Measurements from ENCODE around the gene CCDC74B.
"Not testable (repeated sequence)": the region's sequence is repeated elsewhere in the genome, so short reads cannot be mapped to it uniquely, and the experiment has no call there.

The CCDC74B gene

GRCh38 chr2:130145006-130145414 is at the start of gene CCDC74B:
Gene CCDC74B (minus strand): TSS chr2:130145112. CDS start chr2:130144996, 116 bp downstream.
- DNase-seq, result peak; percentile 59

- not testable (repeated sequence) for DNase-seq
Observed at GRCh38 chr2:130193824-130194223, 48.9 kb upstream of the CCDC74B start.

DNA sequence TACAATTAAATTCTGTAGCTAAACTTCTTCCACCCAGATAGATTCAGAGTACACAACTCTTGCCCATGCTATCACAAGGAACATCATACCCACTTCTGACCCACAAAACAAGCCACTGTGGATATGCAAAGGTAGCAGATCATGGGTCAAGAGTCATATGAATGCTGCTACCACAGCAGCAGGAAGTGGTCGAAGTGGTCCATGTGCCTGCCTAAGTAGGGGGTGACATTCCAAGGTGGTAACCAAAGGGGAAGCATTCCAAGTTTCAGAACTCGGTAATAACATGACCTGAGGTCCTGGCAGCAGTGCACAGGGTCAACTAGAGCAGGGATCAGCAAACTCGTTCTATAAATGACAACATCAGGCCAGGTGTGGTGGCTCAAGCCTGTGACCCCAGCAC is 47.5 kb upstream of the CCDC74B start:
- not testable (repeated sequence) for DNase-seq

DNA sequence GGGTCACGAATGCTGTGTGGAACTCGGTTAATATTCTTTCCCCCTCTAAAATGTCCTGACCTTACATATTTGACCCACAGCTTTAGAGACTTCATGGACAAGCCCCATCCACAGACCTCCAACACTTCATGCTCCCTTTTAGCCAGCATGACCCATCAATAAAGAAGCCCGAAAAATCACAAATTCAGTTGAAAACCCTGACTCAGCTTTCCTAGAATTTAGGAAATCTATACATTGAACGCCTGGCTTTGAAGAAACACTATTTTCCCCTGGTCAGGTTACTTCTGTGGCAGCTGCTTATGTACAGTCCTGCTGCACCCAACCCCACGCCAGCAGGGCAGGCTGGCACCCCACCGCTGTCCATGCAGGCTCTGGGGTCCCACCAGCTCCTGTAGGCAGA is 46.4 kb upstream of the CCDC74B start:
- DNase-seq, result not testable (repeated sequence)

DNA sequence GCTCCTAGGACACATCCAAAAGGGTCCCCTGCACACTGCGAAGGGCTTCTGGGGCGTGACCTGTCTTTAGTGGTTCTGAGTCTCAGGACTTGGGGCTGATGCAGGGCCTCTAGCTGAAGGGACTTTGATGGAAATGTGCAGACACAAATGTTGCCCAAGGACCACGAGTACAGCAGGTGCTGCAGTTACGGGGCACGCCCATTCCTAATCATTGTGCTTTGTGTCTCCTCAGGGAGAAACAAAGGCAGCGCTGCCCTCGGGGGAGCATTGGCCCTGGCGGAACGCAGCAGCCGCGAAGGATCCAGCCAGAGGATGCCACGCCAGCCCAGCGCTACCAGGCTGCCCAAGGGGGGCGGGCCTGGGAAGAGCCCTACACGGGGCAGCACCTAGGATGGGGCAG is 45.3 kb upstream of the CCDC74B start:
- no peak for DNase-seq

GRCh38 chr2:130188958-130189357 is 44.0 kb upstream of the CCDC74B start:
- DNase-seq, result not testable (repeated sequence)

DNA sequence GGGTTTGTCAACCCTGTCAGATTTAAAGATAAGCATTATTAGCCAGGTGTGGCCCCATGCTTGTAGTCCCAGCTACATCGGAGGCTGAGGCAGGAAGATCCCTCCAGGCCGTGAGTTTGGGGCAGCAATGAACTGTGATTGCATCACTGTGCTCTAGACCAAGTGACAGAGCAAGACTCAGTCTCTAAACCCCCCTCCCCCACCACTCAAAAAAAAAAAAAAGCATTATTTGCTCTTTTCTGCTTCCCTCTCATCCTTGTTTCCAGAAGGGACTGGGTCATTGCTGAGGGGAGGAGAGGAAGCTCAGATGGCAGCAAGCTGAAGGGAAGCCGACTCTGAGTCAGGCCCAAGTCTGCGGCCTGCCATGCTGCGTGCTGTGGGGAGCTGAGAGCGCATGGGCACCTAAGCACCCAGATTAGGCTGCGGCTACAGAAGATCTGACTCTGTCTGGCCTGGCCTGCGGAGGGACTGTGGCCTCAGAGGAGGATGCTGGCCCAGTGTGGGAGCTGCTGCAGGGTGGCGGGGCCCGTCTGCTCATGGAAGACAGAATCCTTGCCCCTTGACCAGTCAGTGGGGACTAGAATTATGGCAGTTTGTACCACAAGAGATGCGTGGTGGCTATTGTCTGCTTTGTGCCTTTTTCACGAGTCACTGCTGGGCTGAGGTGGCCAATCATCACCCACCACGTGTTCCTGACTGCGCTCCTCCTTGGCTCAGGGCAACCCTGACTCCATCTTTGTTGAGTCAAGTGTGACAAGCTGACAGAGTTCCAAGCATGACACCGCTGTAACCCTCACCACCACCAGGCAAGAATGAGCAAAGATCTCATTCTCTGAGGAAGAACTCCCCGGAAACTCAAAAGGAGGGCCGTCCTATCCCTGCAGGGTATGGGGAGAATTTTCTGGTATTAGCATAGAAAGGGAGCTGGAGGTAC is 43.2 kb upstream of the CCDC74B start:
- DNase-seq, result not testable (repeated sequence)

DNA sequence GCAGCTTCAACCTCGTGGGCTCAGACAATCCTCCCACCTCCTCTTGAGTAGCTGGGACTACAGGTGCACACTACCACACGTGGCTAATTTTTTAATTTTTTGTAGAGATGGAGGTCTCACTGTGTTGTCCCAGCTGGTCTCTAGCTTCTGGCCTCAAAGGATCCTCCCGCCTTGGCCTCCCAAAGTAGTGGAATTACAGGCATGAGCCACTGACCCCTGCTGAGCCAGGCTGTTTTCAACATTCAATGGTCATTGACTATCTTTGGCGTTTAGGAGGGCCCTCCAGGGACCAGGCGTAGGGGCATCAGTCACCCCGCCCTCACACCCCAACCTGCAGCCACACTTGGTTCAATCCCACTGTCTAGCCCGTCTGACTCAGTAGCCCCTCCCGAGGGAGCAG is 42.4 kb upstream of the CCDC74B start:
- no peak for DNase-seq

DNA sequence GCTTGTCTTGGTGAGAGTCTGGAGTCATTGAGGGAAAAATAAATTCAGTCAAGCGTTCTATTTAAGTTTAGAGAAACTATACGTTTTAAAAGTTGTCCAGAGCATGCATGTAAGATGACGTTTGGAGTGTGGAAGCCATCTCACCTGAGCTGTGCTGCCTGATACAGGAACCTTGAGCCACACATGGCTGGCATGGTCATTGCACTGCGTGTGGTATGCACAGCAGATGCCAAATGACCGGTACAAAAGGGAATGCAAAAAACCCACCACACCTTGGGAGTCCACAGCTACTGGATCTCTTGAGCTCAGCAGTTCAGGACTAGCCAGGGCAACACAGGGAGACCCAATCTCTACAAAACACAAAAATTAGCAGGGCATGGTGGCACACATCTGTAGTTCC is 41.5 kb upstream of the CCDC74B start:
- DNase-seq, result no peak

DNA sequence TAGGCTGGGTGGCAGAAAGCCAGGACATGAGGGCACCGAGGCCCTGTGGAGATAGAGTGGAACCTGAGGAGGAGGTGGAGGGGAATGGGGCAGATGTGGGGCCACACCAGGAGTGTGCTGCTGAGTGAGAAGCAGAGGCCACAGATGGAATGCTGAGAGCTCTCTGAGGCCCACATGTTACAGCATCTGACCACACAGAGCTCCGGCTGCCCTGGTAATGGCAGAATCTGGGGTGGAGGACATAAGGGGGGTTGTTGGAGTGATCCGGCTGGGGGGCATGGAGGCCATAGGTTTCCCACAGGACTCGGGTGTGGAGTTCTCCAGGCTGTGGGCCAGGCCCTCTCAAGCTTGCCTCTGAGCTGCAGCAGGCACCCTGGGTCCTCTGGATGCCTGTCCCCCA is 41.0 kb upstream of the CCDC74B start:
- no peak for DNase-seq

DNA sequence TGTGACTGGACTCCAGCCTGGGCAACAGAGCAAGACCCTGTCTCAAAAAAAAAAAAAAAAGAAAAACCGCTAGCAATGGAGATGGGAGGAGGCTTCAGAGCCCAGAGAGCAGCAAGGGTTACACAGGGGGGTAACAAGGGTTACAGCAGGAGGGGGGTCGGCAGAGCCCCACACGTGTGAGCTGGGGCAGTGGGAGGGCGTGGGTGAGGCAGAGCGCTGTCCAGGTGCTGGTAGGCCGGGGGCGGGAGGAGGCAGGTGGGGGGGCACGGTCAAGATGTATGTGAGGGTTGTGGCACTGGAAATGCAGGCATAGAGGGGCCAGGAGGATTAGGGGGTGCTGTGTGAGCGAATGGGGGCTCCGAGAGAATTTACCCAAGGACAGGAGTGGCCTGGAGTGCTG is 40.5 kb upstream of the CCDC74B start:
- DNase-seq, result no peak

- DNase-seq, result no peak
Observed at GRCh38 chr2:130183512-130184373, 38.8 kb upstream of the CCDC74B start.

GRCh38 chr2:130182826-130183511 is 38.1 kb upstream of the CCDC74B start:
- DNase-seq, result not testable (repeated sequence)

DNA sequence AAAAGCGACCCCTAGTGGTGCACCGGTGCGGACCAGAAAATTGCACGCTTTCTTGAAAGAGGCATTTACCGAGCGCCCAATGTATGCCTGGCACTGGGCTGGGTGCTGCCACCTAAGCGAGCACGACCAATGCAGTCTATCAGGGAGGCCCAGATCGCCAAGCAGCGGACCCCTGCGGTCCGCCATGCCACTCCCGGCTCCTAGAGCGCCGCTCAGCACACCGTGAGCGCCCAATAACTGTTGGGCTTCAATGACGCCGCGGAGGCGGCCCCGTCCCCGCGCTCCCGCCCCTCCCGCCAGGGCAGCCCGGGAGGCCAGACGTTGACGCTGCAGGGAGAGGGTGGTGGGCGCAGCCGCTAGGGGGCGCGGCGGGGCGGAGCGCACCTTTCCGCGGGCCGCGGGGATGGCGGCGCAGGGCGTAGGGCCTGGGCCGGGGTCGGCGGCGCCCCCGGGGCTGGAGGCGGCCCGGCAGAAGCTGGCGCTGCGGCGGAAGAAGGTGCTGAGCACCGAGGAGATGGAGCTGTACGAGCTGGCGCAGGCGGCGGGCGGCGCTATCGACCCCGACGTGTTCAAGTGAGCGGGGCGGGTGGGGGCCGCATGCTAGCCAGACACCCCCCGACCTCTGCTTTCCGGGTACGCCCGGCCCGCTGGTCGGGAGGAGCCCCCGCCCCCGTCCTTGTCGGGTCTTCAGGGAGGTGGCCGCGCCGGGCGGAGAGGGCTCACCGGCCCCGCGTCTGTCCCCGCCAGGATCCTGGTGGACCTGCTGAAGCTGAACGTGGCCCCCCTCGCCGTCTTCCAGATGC is 37.2 kb upstream of the CCDC74B start, which contains the start of gene MZT2B:
MZT2B (plus strand) TSS at position 383 of the 803 bp plus-strand sequence; CDS start at position 404, 21 bp downstream.
- DNase-seq, result peak; percentile 70

DNA sequence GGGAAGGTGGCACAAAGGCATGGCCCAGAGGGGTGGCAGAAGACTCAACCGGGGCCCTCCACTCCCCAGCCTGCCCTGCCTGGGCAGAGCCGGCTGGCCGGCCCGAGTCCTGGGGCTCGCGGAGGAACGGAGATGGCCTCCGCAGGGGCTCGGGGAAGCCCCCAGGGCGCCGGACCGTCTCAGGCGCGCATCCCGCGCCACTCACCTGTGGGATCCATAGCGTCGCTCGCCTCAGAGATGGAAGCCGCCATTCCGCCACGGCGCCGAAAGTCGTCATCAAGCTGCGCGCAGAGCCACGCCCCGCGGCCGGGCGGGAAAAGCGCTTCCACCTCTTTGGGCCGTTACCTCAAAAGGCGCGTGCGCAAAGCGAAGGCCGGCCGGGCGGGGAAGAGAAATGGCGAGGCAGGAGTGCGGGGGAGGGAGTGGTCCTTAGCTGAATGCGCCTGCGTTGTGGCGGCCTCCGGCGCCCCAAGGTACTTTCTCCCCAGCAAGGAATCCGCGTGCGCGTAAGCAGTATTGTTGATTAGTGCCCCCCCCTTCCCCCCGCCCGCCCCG is 36.5 kb upstream of the CCDC74B start, which contains the start of gene SMPD4:
SMPD4 (minus strand) TSS at position 278 of the 555 bp plus-strand sequence. CDS start 5,010 bp downstream, outside the sequence.
- peak; percentile 84 for DNase-seq

DNA sequence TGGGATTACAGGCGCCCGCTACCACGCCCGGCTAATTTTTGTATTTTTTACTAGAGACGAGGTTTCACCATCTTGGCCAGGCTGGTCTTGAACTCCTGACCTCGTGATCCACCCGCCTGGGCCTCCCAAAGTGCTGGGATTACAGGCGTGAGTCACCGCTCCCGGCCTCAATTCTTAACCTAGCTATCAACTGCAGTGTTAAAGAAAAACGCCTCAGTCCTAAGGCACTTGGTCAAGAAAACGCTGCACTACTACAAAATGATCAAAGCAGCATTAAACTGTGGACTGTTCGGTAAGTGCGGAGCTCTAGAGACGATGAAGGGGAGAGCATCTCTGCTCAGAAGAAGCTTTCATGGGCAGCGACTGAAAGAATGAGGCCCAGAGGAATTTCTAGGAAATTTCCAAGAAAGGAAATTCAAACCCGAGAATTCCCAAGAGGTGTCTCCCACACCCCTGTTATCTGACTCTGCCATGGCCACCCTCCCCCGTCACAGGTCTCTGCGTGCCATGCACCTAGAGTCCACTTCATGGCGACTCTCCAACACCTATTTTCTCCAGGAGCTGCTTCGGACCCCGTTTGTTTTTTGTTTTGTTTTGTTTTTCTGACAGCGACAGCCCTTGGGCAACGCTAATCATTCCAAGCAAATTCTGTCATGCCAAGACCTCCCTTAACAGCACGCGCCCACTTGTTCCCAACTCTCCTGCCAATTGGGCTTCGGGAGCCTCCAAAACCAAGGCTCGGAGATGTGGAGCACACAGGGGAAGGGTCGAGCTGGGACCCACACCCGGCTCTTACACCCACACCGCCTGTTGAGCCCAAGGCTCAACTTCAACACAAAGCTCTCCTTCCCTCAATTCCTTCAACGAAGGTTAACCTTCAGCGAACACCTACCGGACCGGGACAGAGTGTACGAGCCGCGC is 35.8 kb upstream of the CCDC74B start:
- not testable (repeated sequence) for DNase-seq

DNA sequence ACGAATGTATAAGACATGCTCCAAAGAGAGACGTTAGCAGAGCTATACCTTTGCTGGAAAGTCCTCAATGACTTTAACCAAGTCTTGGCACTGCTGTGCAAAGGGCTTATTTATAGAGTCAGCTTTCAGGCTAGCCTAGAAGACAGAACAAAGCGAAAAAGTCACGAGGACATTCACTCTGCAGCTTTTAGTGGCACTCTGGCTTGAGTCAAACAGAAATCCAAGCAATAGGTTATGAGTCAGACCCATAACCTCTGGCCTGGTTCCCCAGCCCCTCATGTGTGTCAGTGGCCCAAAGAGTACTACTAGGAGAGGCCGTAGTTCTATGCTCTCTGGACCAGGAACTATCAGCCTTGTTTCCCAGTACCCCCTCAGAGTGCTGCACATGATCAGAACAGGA is 30.0 kb upstream of the CCDC74B start:
- not testable (repeated sequence) for DNase-seq

GRCh38 chr2:130169896-130170295 is 25.0 kb upstream of the CCDC74B start:
- no peak for DNase-seq

GRCh38 chr2:130169163-130169562 is 24.3 kb upstream of the CCDC74B start:
- not testable (repeated sequence) for DNase-seq

DNA sequence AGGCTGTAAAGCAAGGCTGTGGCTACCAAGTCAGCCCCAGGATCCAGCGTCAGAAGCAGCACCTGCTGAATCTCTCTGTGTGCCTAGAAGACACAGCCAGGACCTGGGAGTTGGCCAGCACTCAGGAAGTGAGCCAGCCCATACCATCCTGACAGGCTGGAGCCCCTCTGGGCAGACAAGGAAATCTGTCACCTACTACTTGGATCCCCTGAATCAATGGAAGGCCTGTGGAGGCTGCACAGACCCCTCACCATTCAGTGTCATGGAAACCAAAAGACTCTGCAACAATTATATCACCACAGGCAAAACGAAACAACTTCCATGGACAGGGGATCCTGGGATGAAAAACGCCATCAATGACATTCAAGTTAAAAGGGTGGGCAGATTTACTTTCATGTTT is 21.7 kb upstream of the CCDC74B start:
- DNase-seq, result not testable (repeated sequence)

Data from NCI-H1105 (cell line).